ENCODE measurements around the gene VAMP4.
A peak's percentile ranks its signal among the peaks of the same experiment; 100 is the strongest.

VAMP4 gene

GRCh38 chr1:171741872-171742576 is at the start of gene VAMP4:
VAMP4 (minus strand) TSS chr1:171742065; CDS start chr1:171738414, 3,651 bp downstream.
- DNase-seq, result no peak

GRCh38 chr1:171790318-171790717 is 48.5 kb upstream of the VAMP4 start:
- no peak for DNase-seq

- DNase-seq, result no peak
Observed at GRCh38 chr1:171788696-171789095, 46.8 kb upstream of the VAMP4 start.

- DNase-seq, result no peak
Observed at GRCh38 chr1:171787686-171788480, 46.0 kb upstream of the VAMP4 start.

- DNase-seq, result no peak
Observed at GRCh38 chr1:171786534-171786933, 44.7 kb upstream of the VAMP4 start.

- DNase-seq, result no peak
Observed at GRCh38 chr1:171785766-171786165, 43.9 kb upstream of the VAMP4 start.

- no peak for DNase-seq
Observed at GRCh38 chr1:171784784-171785183, 42.9 kb upstream of the VAMP4 start.

- no peak for DNase-seq
Observed at GRCh38 chr1:171783816-171784530, 42.1 kb upstream of the VAMP4 start.

- peak; percentile 99 for DNase-seq
Observed at GRCh38 chr1:171781176-171781875, 39.5 kb upstream of the VAMP4 start, which contains the start of gene METTL13. METTL13 (plus strand) TSS chr1:171781660; CDS start chr1:171781968, 308 bp downstream.

- DNase-seq, result no peak
Observed at GRCh38 chr1:171780583-171781175, 38.8 kb upstream of the VAMP4 start.

GRCh38 chr1:171772312-171772711 is 30.4 kb upstream of the VAMP4 start:
- no peak for DNase-seq

- no peak for DNase-seq
Observed at GRCh38 chr1:171769754-171770153, 27.9 kb upstream of the VAMP4 start.

- no peak for DNase-seq
Observed at GRCh38 chr1:171769171-171769570, 27.3 kb upstream of the VAMP4 start.

GRCh38 chr1:171763764-171764163 is 21.9 kb upstream of the VAMP4 start:
- DNase-seq, result no peak

- DNase-seq, result no peak
Observed at GRCh38 chr1:171762143-171762563, 20.3 kb upstream of the VAMP4 start.

GRCh38 chr1:171758011-171758410 is 16.1 kb upstream of the VAMP4 start:
- DNase-seq, result no peak

- DNase-seq, result no peak
Observed at GRCh38 chr1:171756856-171757255, 15.0 kb upstream of the VAMP4 start.

GRCh38 chr1:171754971-171755370 is 13.1 kb upstream of the VAMP4 start:
- DNase-seq, result no peak

- no peak for DNase-seq
Observed at GRCh38 chr1:171754353-171754705, 12.5 kb upstream of the VAMP4 start.

GRCh38 chr1:171753685-171754352 is 12.0 kb upstream of the VAMP4 start:
- no peak for DNase-seq

GRCh38 chr1:171753182-171753581 is 11.3 kb upstream of the VAMP4 start:
- no peak for DNase-seq

GRCh38 chr1:171751221-171751620 is 9.4 kb upstream of the VAMP4 start:
- DNase-seq, result no peak

Measured in SIG-M5 (cell line).